HG03095 (cell line): Measurements from ENCODE around the gene CCNL1.
"Not testable (repeated sequence)": the region's sequence is repeated elsewhere in the genome, so short reads cannot be mapped to it uniquely, and the experiment has no call there.

ENCODE experiments used
- ATAC-seq: cut with Tn5 transposase; IDR thresholded peaks from one replicate; pipeline ENCODE4 v1.9.1; 2021; ENCODE audit warnings: moderate library complexity; ENCODE audit not compliant: unreplicated experiment

The CCNL1 gene

GRCh38 chr3:157172746-157173145, 12.8 kb upstream of the CCNL1 start:
- ATAC-seq, result no peak

GRCh38 chr3:157170861-157171260, 10.9 kb upstream of the CCNL1 start:
- no peak for ATAC-seq

DNA sequence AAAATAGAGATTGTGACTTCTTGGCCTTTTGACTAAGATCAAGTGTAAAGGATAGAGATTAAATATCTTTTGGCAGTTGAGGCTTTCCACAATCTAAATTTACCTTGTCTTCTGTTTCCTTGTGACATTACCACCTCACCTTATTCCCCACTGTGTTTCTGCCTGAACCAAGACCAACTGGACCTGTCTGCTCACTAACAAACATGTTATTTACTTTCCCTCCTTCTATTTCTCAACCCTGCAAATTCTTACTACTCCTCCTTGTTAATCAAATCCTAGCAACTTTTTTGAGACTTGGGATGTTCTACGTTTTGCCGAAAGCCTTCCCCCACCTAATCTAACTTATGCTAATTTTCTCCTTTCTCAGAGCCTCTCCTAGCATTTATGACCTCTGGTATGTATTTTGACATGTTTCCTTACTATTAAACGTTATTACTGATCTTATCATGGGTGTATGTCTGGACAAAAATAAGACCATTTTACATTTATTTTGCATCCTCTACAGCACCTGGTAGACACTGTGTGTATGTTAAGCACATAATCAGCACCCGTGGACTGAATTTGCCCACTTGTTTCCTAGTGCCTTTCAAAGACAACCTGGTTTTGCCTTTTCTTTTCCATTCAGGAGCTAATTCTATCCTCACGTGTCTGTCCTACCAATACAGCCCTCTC, 7.6 kb upstream of the CCNL1 start:
- no peak for ATAC-seq

DNA sequence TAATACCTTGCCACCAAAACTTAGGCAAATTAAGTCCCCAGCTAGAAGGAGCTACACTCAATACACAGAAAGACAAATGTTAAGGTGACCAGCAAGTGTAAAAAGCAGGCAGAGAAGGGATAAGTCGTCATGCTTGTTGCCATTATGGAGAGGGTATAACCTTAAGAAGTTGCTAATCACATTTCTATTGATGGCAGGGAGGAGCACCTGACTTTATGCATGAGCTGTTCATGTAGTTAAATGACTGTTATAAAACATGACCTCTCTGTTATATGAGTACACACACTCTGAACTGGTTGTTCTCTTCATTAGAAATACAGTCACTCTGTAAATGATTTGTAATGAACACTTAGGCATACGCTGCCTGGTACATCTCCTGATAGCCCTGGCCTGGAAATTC, 6.6 kb upstream of the CCNL1 start:
- peak; percentile 49 for ATAC-seq

DNA sequence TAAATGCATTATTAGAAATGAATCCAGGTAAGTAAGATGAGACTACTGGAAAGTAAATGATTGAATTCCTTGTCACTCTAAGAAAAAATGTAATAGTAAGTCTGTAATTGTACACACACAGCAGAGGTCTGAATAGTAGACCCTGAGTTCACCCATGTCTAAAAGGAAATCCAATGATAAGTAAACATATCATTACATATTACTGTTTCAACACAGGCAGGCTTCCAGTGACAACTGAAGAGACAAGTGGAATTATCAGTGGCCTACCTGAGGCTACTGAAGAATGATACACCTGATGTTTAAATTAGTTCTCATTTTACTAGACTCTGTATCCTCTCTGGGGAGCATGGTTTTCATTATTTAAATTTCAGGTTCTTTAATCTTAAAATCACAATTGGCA, 6.2 kb upstream of the CCNL1 start:
- no peak for ATAC-seq

DNA sequence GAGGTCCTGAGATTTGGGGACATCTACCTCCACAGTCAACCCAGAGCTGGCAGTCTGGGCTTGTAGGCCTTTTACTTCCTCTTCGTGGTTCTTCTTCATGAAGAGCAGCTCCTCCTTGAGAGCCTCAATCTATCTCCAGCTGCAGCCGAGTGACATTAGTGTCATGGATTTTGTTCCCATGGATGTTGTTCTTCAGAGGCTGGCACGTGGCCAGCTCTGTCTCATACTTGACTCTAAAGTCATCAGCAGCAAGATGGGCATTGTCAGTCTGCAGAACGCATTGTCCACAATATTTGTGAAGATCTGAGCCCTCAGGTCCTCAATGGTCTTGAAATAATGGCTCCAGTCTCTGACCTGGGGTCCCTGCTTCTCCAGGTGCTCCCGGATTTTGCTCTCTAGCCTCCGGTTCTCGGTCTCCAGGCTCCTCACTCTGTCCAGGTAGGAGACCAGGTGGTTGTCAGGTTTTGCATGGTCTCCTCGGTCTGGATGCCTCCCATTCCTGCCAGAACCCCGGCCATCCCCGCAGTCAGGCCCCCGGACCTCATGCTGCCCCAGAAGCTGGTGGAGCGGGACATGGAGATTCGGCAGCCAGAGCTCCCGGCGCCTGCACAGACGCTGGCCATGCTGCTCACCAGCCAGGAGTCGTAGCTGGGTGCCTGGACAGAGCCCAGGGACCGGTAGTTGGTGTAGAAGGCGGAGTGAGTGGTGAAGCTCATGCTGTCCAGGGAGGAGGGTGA, 3.4 kb upstream of the CCNL1 start:
- ATAC-seq, result no peak

DNA sequence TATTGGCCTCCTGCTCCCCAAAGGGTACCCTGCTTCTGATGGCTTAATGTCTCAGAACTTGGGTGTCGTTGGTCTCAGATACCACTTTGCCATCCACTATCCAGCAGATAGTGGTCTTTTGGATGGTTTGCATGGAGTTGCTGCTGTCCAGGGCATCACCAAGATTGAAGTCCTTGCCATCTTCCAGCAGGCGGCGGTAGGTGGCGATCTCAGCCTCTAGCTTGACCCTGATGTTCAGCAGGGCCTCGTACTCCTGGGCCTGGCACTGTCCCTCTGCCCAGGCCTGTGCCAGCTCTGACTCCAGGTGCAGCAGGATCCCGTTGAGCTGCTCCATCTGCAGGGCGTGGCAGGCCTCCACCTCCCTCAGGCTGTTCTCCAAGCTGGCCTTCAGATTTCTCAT, 2.7 kb upstream of the CCNL1 start:
- not testable (repeated sequence) for ATAC-seq

DNA sequence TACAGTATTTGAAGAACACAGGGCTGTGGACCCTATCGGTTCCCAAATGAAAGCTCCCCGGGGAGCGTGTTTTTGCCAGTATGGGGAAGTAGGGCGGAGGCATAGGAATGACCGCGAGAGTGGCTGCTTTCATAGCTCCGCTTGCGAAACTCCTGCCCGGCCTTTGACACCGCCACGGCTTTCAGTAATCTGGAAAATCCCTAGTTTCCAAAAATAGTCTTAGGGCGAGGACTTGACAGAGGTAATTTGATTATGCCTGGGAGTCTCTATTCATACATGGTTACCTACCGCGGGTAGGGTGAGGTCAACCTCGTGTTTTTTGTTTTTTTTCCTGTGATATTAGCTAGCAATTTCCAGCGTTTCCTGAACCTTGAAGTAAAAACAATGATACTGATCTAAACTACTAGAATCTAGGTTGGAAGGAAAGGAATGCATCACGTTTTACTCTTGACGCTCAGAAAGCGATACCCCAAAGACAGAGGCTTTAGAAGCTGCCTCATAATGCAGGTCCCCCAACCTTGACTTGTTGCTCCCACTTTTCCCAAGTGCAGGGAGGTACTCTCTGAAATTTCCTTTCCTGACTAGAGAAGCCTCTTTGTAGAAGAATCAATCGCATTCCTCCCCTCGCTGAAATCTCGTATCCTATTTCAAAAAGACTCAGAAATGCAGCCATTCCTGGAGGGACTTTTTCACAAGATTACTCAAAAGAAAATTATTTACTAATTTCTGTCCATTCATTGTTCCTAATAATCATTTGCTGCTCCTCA, 894 bp upstream of the CCNL1 start:
- ATAC-seq, result peak; percentile 24

DNA sequence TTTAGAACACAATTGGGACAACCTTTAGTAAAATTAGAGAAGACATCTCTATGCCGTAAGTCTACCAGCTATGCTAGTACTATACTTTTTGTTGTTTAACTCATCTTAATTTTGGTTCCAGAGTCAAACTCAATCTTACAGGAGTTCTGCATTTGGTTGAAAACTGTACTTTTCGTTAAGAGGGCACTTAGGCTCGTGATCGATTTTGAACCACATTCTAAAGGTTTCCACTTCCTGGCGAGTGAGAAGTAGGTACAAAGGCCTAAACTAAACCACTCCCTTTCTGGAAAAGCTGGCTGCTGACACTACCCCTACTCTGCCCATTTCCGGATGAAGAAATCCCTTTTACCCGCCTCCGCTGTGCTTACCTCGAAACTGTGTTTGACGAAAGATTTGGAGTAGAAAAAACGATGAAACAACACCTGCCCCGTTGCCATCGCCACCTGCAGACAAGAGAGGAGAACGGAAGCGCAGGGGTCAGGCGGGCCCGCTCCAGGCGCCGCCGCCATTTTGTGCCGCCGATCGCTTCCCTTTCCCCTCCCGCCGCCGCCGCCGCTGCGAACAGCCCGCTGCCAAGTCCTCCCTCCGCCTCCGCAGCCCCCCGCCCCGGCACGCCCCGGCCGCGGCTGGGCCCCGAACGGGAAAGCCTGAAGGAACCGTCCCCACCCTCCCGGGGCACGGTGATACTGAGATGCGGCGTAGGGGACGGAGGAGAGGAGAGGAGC, 748 bp downstream of the CCNL1 start:
- ATAC-seq, result peak; percentile 43

GRCh38 chr3:157157836-157158235, 2.1 kb downstream of the CCNL1 start:
- ATAC-seq, result no peak

GRCh38 chr3:157156837-157157635, 2.9 kb downstream of the CCNL1 start:
- ATAC-seq, result no peak

DNA sequence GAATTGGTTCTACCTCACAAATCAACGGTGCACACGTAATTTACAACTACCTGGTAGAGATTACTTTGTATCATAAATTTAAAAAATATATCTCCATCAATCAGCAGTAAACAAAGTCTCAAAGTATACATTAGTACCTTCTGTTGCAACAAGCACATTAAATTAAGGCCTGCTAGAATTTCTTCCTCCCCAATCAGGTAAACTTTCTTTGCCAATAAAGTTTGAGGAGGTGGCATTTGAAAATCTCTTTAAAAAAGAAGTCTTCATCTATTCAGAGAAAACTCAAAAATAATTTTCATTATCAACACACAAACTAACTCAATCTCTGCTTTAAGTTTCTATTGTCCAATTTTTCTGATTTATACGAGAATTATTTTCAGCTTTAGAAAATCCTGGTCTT, 4.4 kb downstream of the CCNL1 start:
- no peak for ATAC-seq

- ATAC-seq, result no peak
These were observed 5.2 kb downstream of the CCNL1 start for GRCh38 chr3:157154563-157155330.

GRCh38 chr3:157152930-157153329, 7.0 kb downstream of the CCNL1 start:
- ATAC-seq, result no peak

DNA sequence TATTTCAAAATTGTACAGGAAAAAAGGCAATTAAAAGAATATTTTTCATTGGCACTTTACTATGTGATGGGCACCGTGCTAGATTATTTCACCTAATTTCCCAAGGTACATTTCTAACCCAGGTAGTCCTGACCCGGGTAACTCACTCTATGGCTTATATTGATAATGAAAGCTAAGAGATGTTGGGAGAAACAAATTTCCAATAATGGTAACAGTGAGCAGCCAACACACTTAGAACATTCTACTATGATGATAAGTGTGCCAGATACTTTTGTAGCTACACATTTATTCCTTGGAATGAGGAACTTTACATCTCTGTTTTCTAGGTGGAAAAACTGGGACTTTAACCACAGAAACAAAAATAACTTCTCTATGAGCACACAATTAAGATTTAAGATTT, 7.5 kb downstream of the CCNL1 start:
- no peak for ATAC-seq

DNA sequence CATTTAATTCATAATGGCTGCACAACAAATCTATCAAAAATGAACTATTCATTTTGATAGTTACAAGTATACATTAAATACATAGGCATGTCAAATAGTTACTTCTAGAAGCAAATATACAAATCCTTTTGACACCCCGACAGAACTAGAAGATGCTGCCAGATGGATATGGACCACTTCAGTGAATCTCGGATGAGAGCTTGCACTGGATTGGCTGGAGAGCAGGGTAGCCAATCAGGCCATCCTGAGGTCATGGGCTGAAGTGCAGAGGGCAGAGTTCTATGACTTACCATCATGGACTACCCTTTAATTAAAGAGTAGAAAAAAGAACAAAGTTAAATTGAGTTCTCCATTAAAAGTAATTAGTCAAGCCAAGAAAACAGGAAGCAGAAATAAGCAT, 8.3 kb downstream of the CCNL1 start:
- no peak for ATAC-seq

GRCh38 chr3:157151151-157151550, 8.8 kb downstream of the CCNL1 start:
- no peak for ATAC-seq

GRCh38 chr3:157149136-157149696, 10.7 kb downstream of the CCNL1 start:
- no peak for ATAC-seq

- ATAC-seq, result no peak
These were observed 11.6 kb downstream of the CCNL1 start for GRCh38 chr3:157148196-157148889.
